Endothelial cell (in vitro differentiated cells): Measurements from ENCODE around the gene ATP5IF1. TPM values are rescaled to one million over a fixed set of nuclear protein-coding genes. Genes with fewer than 3 reads are reported as not detected.

ENCODE experiments used
- DNase-seq: peaks from one replicate; pipeline ENCODE4 v3.0.0; 2021; ENCODE audit warnings: low spot score
- H3K27ac Mint-ChIP-seq: one replicate; pipeline ENCODE4 v1.8.0; 2021; ENCODE audit warnings: mixed read lengths, inconsistent platforms; ENCODE audit not compliant: unreplicated experiment
- H3K27me3 Mint-ChIP-seq: one replicate; pipeline ENCODE4 v1.8.0; 2021; ENCODE audit warnings: mild to moderate bottlenecking, moderate library complexity, mixed read lengths, inconsistent platforms; ENCODE audit not compliant: unreplicated experiment
- H3K36me3 Mint-ChIP-seq: one replicate; pipeline ENCODE4 v1.8.0; 2021; ENCODE audit warnings: mild to moderate bottlenecking, low read depth, mixed read lengths, inconsistent platforms; ENCODE audit not compliant: unreplicated experiment
- H3K4me1 Mint-ChIP-seq: one replicate; pipeline ENCODE4 v1.8.0; 2021; ENCODE audit warnings: mild to moderate bottlenecking, mixed read lengths, inconsistent platforms; ENCODE audit not compliant: unreplicated experiment
- H3K4me3 Mint-ChIP-seq: one replicate; pipeline ENCODE4 v1.8.0; 2021; ENCODE audit warnings: mild to moderate bottlenecking, mixed read lengths, inconsistent platforms; ENCODE audit not compliant: unreplicated experiment
- H3K9me3 Mint-ChIP-seq: one replicate; pipeline ENCODE4 v1.8.0; 2021; ENCODE audit warnings: mixed read lengths, inconsistent platforms; ENCODE audit not compliant: unreplicated experiment
- total RNA-seq: library from RNA; stranded (reverse); fragmentation: NEBNext Ultra II Directional; extraction: Animal tissue kit (Norgen Biotek cat#: 25700); gene quantifications from one replicate; pipeline ENCODE4 v1.2.1, GENCODE V29; 2021; ENCODE audit not compliant: unreplicated experiment
- TF ChIP-seq, protein P1 (sequence below): fragments of 200-600 bp; sonication (generic); IDR thresholded peaks from one replicate; pipeline ENCODE4 v1.5.0; 2021; ENCODE audit warnings: antibody characterized with exemption; ENCODE audit not compliant: unreplicated experiment

The ATP5IF1 gene
- total RNA-seq, 1 donor from 2014 or later, result 120 TPM

DNA sequence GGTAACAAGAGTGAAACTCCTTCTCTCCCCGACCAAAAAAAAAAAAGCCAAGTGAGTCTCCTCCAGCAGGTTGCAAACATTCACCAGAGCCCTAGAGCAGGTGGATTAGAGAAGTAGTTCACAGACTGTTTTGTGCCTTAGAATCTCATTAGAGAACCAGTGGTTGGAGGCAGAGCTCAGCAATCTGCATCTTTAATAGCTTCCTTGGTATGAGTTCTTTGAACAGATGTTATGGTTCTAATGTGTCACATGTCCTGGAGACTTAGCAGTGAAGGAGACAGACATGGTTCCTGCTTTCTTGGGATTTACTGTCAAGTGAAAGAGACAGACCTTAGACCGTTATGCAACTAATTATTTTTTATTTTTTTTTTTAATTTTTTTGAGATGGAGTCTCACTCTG lies 50.2 kb downstream of the ATP5IF1 start:
- Mint-ChIP-seq H3K9me3 (no peaks in the 10 kb centered on the region), H3K4me1 (peaks cover 11% of the 10 kb centered on the region), H3K36me3 (peaks cover 12% of the 10 kb centered on the region), H3K27me3 (no peaks in the 10 kb centered on the region), H3K27ac (no peak overlapping the region), H3K4me3 (no peak overlapping the region)
- DNase-seq, result no peak
- TF ChIP-seq, protein P1, sequence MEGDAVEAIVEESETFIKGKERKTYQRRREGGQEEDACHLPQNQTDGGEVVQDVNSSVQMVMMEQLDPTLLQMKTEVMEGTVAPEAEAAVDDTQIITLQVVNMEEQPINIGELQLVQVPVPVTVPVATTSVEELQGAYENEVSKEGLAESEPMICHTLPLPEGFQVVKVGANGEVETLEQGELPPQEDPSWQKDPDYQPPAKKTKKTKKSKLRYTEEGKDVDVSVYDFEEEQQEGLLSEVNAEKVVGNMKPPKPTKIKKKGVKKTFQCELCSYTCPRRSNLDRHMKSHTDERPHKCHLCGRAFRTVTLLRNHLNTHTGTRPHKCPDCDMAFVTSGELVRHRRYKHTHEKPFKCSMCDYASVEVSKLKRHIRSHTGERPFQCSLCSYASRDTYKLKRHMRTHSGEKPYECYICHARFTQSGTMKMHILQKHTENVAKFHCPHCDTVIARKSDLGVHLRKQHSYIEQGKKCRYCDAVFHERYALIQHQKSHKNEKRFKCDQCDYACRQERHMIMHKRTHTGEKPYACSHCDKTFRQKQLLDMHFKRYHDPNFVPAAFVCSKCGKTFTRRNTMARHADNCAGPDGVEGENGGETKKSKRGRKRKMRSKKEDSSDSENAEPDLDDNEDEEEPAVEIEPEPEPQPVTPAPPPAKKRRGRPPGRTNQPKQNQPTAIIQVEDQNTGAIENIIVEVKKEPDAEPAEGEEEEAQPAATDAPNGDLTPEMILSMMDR, result no peak

Other genes with a start within 250 kb of the ATP5IF1 start
- 20.7 TPM for gene EYA3, start 147.5 kb upstream of the ATP5IF1 start, total RNA-seq
- 0.72 TPM for gene PTAFR, start 59.4 kb upstream of the ATP5IF1 start, total RNA-seq
- gene DNAJC8, start 3.1 kb upstream of the ATP5IF1 start, total RNA-seq, result 99.0 TPM
- 31.0 TPM for gene SESN2, start 23.4 kb downstream of the ATP5IF1 start, total RNA-seq
- gene MED18, start 92.9 kb downstream of the ATP5IF1 start, total RNA-seq, result 12.4 TPM
- 56.6 TPM for gene PHACTR4, start 133.6 kb downstream of the ATP5IF1 start, total RNA-seq